H1 (cell line): ENCODE results near the gene SERPINE3. TPM values are rescaled to one million over a fixed set of nuclear protein-coding genes. Genes with fewer than 3 reads are reported as not detected.

ENCODE experiments used
- CTCF ChIA-PET: fragments of 300-600 bp; sonication (Branson Sonifier 250); formaldehyde crosslinking; loops from one replicate; lab custom pipeline; 2021; ENCODE audit not compliant: partially characterized antibody; lab: Charles Lee
- POLR2A ChIA-PET: fragments of 300-600 bp; sonication (Branson Sonifier 250); formaldehyde crosslinking; loops from one replicate; lab custom pipeline; 2021; ENCODE audit warnings: inconsistent platforms; ENCODE audit not compliant: partially characterized antibody; lab: Charles Lee
- DNase-seq, 2 experiments: peaks; one replicate each; pipeline versions ENCODE4 v3.0.0 to v3.0.0-alpha.2; 2010 to 2022; ENCODE audit warnings: low spot score in 2 of 2, low read depth in 1 of 2, mixed read lengths in 1 of 2
- FAIRE-seq: peaks from 2 replicates; lab custom pipeline; 2011; peaks lifted over from hg19 to GRCh38; lab: Jason Lieb, UNC
- H2AFZ ChIP-seq: 2 replicates; pipeline ENCODE4 v1.8.1; 2012; ENCODE audit warnings: low read length, inconsistent platforms
- H2AK5ac ChIP-seq: 2 replicates; pipeline ENCODE4 v1.6.1; 2013; ENCODE audit warnings: low read depth, low read length
- H2BK120ac ChIP-seq: replicated peaks from 2 replicates; pipeline ENCODE3; 2013; ENCODE audit warnings: low read depth, low read length, inconsistent platforms
- H2BK12ac ChIP-seq: 2 replicates; pipeline ENCODE4 v1.6.1; 2013; ENCODE audit warnings: low read depth, low read length
- H2BK15ac ChIP-seq: 2 replicates; pipeline ENCODE4 v1.6.1; 2013; ENCODE audit warnings: low read length
- H2BK20ac ChIP-seq: 2 replicates; pipeline ENCODE4 v1.6.1; 2013; ENCODE audit warnings: low read length
- H2BK5ac ChIP-seq: 2 replicates; pipeline ENCODE4 v1.6.1; 2013; ENCODE audit warnings: low read depth, low read length
- H3K14ac ChIP-seq: 2 replicates; pipeline ENCODE4 v1.6.1; 2013; ENCODE audit warnings: inconsistent platforms; ENCODE audit not compliant: insufficient read length
- H3K18ac ChIP-seq: 2 replicates; pipeline ENCODE4 v1.6.1; 2013; ENCODE audit warnings: low read length; ENCODE audit errors: extremely low read depth
- H3K23ac ChIP-seq: 2 replicates; pipeline ENCODE4 v1.6.1; 2013; ENCODE audit warnings: inconsistent platforms; ENCODE audit not compliant: insufficient read length
- H3K23me2 ChIP-seq: 2 replicates; pipeline ENCODE4 v1.6.1; 2013; ENCODE audit warnings: low read depth, low read length
- H3K27ac ChIP-seq: 2 replicates; pipeline ENCODE4 v1.6.1; 2011; ENCODE audit warnings: low read depth, low read length, inconsistent platforms
- H3K27me3 ChIP-seq, 4 experiments: replicated peaks in 1 of 4; 1 replicate in 1 of 4; 2 replicates in 3 of 4; pipeline versions ENCODE4 v1.6.1 to v1.8.1; 2011 to 2013; ENCODE audit warnings: low read length in 3 of 4, mild to moderate bottlenecking in 3 of 4, inconsistent platforms in 2 of 4, mixed read lengths in 2 of 4, moderate library complexity in 1 of 4; ENCODE audit not compliant: control insufficient read depth in 3 of 4, insufficient read depth in 3 of 4; ENCODE audit errors: extremely low read depth in 1 of 4
- H3K36me3 ChIP-seq, 4 experiments: 2 replicates each; pipeline versions ENCODE4 v1.6.1 to v1.8.1; 2011 to 2013; ENCODE audit warnings: mild to moderate bottlenecking in 4 of 4, low read length in 3 of 4, moderate library complexity in 2 of 4, control low read depth in 1 of 4, inconsistent platforms in 1 of 4; ENCODE audit not compliant: insufficient read depth in 4 of 4, control insufficient read depth in 2 of 4
- H3K4ac ChIP-seq: replicated peaks from 2 replicates; pipeline ENCODE3; 2013; ENCODE audit warnings: low read length, low read depth, mixed read lengths, inconsistent platforms; ENCODE audit not compliant: insufficient read length
- H3K4me1 ChIP-seq, 4 experiments: replicated peaks in 1 of 4; 1 replicate in 1 of 4; 2 replicates in 3 of 4; pipeline versions ENCODE4 v1.6.1 to v1.8.1; 2011 to 2013; ENCODE audit warnings: low read length in 3 of 4, inconsistent platforms in 2 of 4, mixed read lengths in 1 of 4; ENCODE audit not compliant: insufficient read depth in 4 of 4, control insufficient read depth in 3 of 4
- H3K4me2 ChIP-seq, 2 experiments: 2 replicates each; pipeline versions ENCODE4 v1.6.1 to v1.8.1; 2011 to 2013; ENCODE audit warnings: low read depth in 2 of 2, low read length in 2 of 2, control low read depth in 1 of 2, inconsistent platforms in 1 of 2, mild to moderate bottlenecking in 1 of 2; ENCODE audit not compliant: insufficient read depth in 1 of 2
- H3K4me3 ChIP-seq, 4 experiments: fragments of 200-600, 300-600 bp in 1 of 4; sonication (generic), shearing (Covaris generic), sonication (Bioruptor Twin) in 1 of 4; 2 replicates each; pipeline versions ENCODE4 v1.5.1 to v1.8.1; 2011 to 2016; ENCODE audit warnings: low read length in 4 of 4, low read depth in 3 of 4, control low read depth in 2 of 4, inconsistent platforms in 2 of 4, mild to moderate bottlenecking in 2 of 4, mixed read lengths in 1 of 4, moderate library complexity in 1 of 4; ENCODE audit not compliant: insufficient read depth in 2 of 4; ENCODE audit errors: extremely low read depth in 1 of 4
- H3K56ac ChIP-seq: replicated peaks from 2 replicates; pipeline ENCODE3; 2013; ENCODE audit warnings: low read depth, mild to moderate bottlenecking, mixed read lengths, low read length, inconsistent platforms; ENCODE audit not compliant: insufficient read length
- H3K79me1 ChIP-seq: 2 replicates; pipeline ENCODE4 v1.6.1; 2013; ENCODE audit warnings: low read depth, low read length, control low read depth
- H3K79me2 ChIP-seq, 2 experiments: 2 replicates each; pipeline versions ENCODE4 v1.6.1 to v1.8.1; 2012 to 2013; ENCODE audit warnings: low read length in 2 of 2, mild to moderate bottlenecking in 2 of 2, inconsistent platforms in 1 of 2; ENCODE audit not compliant: insufficient read depth in 2 of 2, control insufficient read depth in 1 of 2
- H3K9ac ChIP-seq, 4 experiments: replicated peaks in 1 of 4; 1 replicate in 1 of 4; 2 replicates in 3 of 4; pipeline versions ENCODE4 v1.6.1 to v1.8.1; 2011 to 2013; ENCODE audit warnings: low read depth in 3 of 4, low read length in 3 of 4, control low read depth in 2 of 4, mild to moderate bottlenecking in 2 of 4, moderate library complexity in 2 of 4, inconsistent platforms in 1 of 4; ENCODE audit errors: extremely low read depth in 1 of 4
- H3K9me3 ChIP-seq, 2 experiments: 2 replicates each; pipeline versions ENCODE4 v1.6.1 to v1.8.1; 2012 to 2013; ENCODE audit warnings: mild to moderate bottlenecking in 2 of 2, moderate library complexity in 2 of 2, control low read depth in 1 of 2, inconsistent platforms in 1 of 2, low read depth in 1 of 2, low read length in 1 of 2, mixed read lengths in 1 of 2; ENCODE audit not compliant: insufficient read depth in 2 of 2
- H4K20me1 ChIP-seq, 2 experiments: replicated peaks in 1 of 2; 2 replicates each; pipeline versions ENCODE3 to v1.8.1; 2011 to 2013; ENCODE audit warnings: inconsistent platforms in 2 of 2, low read length in 2 of 2, mild to moderate bottlenecking in 1 of 2; ENCODE audit not compliant: insufficient read depth in 2 of 2, control insufficient read depth in 1 of 2
- H4K5ac ChIP-seq: 2 replicates; pipeline ENCODE4 v1.6.1; 2013; ENCODE audit warnings: low read length, low read depth, mixed read lengths, inconsistent platforms; ENCODE audit not compliant: insufficient read length
- H4K8ac ChIP-seq: 2 replicates; pipeline ENCODE4 v1.8.0; 2013; ENCODE audit warnings: mild to moderate bottlenecking, moderate library complexity, low read length, inconsistent platforms; ENCODE audit not compliant: insufficient read depth; ENCODE audit errors: extremely low read depth
- H4K91ac ChIP-seq: replicated peaks from 2 replicates; pipeline ENCODE3; 2013; ENCODE audit warnings: low read length, mixed read lengths, inconsistent platforms; ENCODE audit not compliant: insufficient read length
- CHD2 ChIP-seq: IDR thresholded peaks from 2 replicates; pipeline ENCODE4 v1.6.1; 2012; ENCODE audit warnings: low read length, improper control_type of control experiment
- EGR1 ChIP-seq: IDR thresholded peaks from 2 replicates; pipeline ENCODE4 v1.6.1; 2011; ENCODE audit warnings: low read depth, low read length, borderline replicate concordance
- JUN ChIP-seq: IDR thresholded peaks from 2 replicates; pipeline ENCODE4 v1.6.1; 2011; ENCODE audit warnings: low read depth, mild to moderate bottlenecking, improper control_type of control experiment, low read length
- KDM4A ChIP-seq: IDR thresholded peaks from one replicate; pipeline ENCODE4 v1.7.1; 2012; ENCODE audit warnings: low read depth, mild to moderate bottlenecking, moderate library complexity, low read length, inconsistent platforms; ENCODE audit not compliant: severe bottlenecking
- KDM5A ChIP-seq: fragments of 200-600 bp; IDR thresholded peaks from 2 replicates; pipeline ENCODE4 v1.7.1; 2012; ENCODE audit warnings: mild to moderate bottlenecking, low read length, inconsistent platforms, mixed read lengths
- NANOG ChIP-seq: IDR thresholded peaks from 2 replicates; pipeline ENCODE4 v1.6.1; 2011; ENCODE audit warnings: low read length, low read depth, mild to moderate bottlenecking, inconsistent platforms; ENCODE audit not compliant: insufficient read depth, poor library complexity, severe bottlenecking
- PHF8 ChIP-seq: fragments of 200-600 bp; sonication (generic); conservative IDR thresholded peaks from 2 replicates; pipeline ENCODE4 v1.7.1; 2012; ENCODE audit warnings: low read depth, mild to moderate bottlenecking, inconsistent platforms, low read length, moderate library complexity
- SIRT6 ChIP-seq: IDR thresholded peaks from one replicate; pipeline ENCODE4 v1.7.1; 2012; ENCODE audit warnings: low read length, inconsistent platforms
- SP4 ChIP-seq: IDR thresholded peaks from 2 replicates; pipeline ENCODE4 v1.6.1; 2012; ENCODE audit warnings: low read length, inconsistent platforms
- USF2 ChIP-seq: IDR thresholded peaks from 2 replicates; pipeline ENCODE4 v1.6.1; 2011; ENCODE audit warnings: low read length, improper control_type of control experiment
- ZNF274 ChIP-seq: IDR thresholded peaks from 2 replicates; pipeline ENCODE4 v1.7.0; 2012; ENCODE audit warnings: low read length, borderline replicate concordance; ENCODE audit errors: extremely low read depth
- WGBS, 2 experiments: shearing (Covaris generic) in 1 of 2; methylation state at CpG; one replicate each; pipeline versions ENCODE4 v1.1.6 to v1.1.7; 2013 to 2015; ENCODE audit warnings: low lambda C conversion rate in 2 of 2, mixed read lengths in 2 of 2, inconsistent platforms in 1 of 2, low coverage in 1 of 2, missing lambda C conversion rate in 1 of 2; ENCODE audit not compliant: insufficient replicate concordance in 2 of 2, insufficient coverage in 1 of 2, insufficient read length in 1 of 2; ENCODE audit errors: extremely low coverage in 1 of 2, missing lambda C conversion rate in 1 of 2; 5-methylcytosine and 5-hydroxymethylcytosine counted together
- polyA plus RNA-seq, 7 experiments: library from polyadenylated mRNA; depleted of rRNA in 3 of 7; stranded (reverse) in 5 of 7; unstranded in 2 of 7; fragments of >200 nt in 5 of 7; fragments of 200-250 nt in 2 of 7; gene quantifications; 1 replicate in 5 of 7; 2 replicates in 1 of 7; 4 replicates in 1 of 7; pipeline versions ENCODE4 v1.2.1 to v1.2.3, GENCODE V29; 2011 to 2013; ENCODE audit warnings: missing spikeins in 2 of 7, mixed read lengths in 2 of 7
- total RNA-seq: library from RNA; stranded (reverse); fragmentation: NEBNext Ultra II Directional; extraction: Animal tissue kit (Norgen Biotek cat#: 25700); gene quantifications from 2 replicates; pipeline ENCODE4 v1.2.1, GENCODE V29; 2021

SERPINE3 gene
- total and polyA plus RNA-seq, 2 of the 8 experiments (the other 6 are each of a cell fraction or from before 2014, with no cell fraction given) = 0.34 to 1.0 TPM

- Histone ChIP-seq H3K4me1 (peaks cover 0 to 6% (median 4%) of the 10 kb centered on the region in 4 experiments; a peak in 2 of 7 replicates), H4K8ac (no peak overlapping the region), H3K56ac (no peak overlapping the region), H2BK20ac (no peak overlapping the region), H3K4ac (no peak overlapping the region), H4K20me1 (no peaks in the 10 kb centered on the region), H3K36me3 (no peaks in the 10 kb centered on the region), H4K91ac (no peak overlapping the region), H3K9me3 (no peaks in the 10 kb centered on the region), H3K9ac (no peak overlapping the region), H2BK12ac (no peak overlapping the region), H3K4me3 (no peak overlapping the region), H3K27ac (no peak overlapping the region), H3K27me3 (no peaks in the 10 kb centered on the region), H2BK5ac (no peak overlapping the region), H3K18ac (no peak overlapping the region), H3K23me2 (no peaks in the 10 kb centered on the region; the same call in 1 of the 2 replicates), H2BK15ac (no peak overlapping the region), H3K14ac (no peak overlapping the region), H3K79me2 (no peaks in the 10 kb centered on the region), H4K5ac (no peak overlapping the region), H3K23ac (no peak overlapping the region), H2AK5ac (no peak overlapping the region), H3K4me2 (no peak overlapping the region), H3K79me1 (no peaks in the 10 kb centered on the region), H2AFZ (no peak overlapping the region), H2BK120ac (no peak overlapping the region)
- no peak for FAIRE-seq
- CTCF ChIA-PET = interaction anchor here (0.7 to 2.4 kb wide), 4 partner anchors 10 to 23 kb away, joined by 3 to 5 read pairs (median 3); no protein-coding TSS in a partner anchor
- no peak for TF ChIP-seq CHD2
- TF ChIP-seq SIRT6 = no peak
- TF ChIP-seq KDM5A = no peak
- TF ChIP-seq NANOG = no peak
- no peak for TF ChIP-seq EGR1
- TF ChIP-seq KDM4A = no peak
- TF ChIP-seq USF2 = no peak
- no peak for TF ChIP-seq JUN
- no peak for TF ChIP-seq SP4
- no peak for TF ChIP-seq PHF8
- TF ChIP-seq ZNF274 = no peak
- no peak for DNase-seq
- 87% methylated on average over 3 of the region's 3 CpGs; no CpG with 5 or more reads in 1 of the 2 experiments for WGBS, 2 experiments
- POLR2A ChIA-PET = interaction anchor here (0.9 kb wide), 1 partner anchor 139 kb away, joined by 3 read pairs; no protein-coding TSS in a partner anchor
Observed at GRCh38 chr13:51318876-51319275, 20.6 kb upstream of the SERPINE3 start.
